Keratinocyte (primary cell): ENCODE data around the gene CSH1. TPM values are rescaled to one million over a fixed set of nuclear protein-coding genes. Genes with fewer than 3 reads are reported as not detected.
"Not testable (repeated sequence)": the region's sequence is repeated elsewhere in the genome, so short reads cannot be mapped to it uniquely, and the experiment has no call there.

Experiments
- DNase-seq: peaks from one replicate; pipeline ENCODE4 v3.0.0-alpha.2; 2011; ENCODE audit warnings: low read depth, missing footprints, low spot score
- FAIRE-seq: peaks from 2 replicates; lab custom pipeline; 2011; peaks lifted over from hg19 to GRCh38; lab: Jason Lieb, UNC
- H2AFZ ChIP-seq: 2 replicates; pipeline ENCODE4 v1.6.0; 2012; ENCODE audit warnings: low read length, control low read depth, inconsistent platforms; ENCODE audit not compliant: control insufficient read depth
- H3K27ac ChIP-seq: 2 replicates; pipeline ENCODE4 v1.5.1; 2011; ENCODE audit warnings: low read length; ENCODE audit not compliant: control insufficient read depth, insufficient read depth
- H3K27me3 ChIP-seq: 3 replicates; pipeline ENCODE4 v1.6.0; 2011; ENCODE audit warnings: low read length; ENCODE audit not compliant: control insufficient read depth, insufficient read depth; ENCODE audit errors: extremely low read depth
- H3K36me3 ChIP-seq, 2 experiments: 2 replicates in 1 of 2; 3 replicates in 1 of 2; pipeline ENCODE4 v1.5.1; 2011; ENCODE audit warnings: low read length in 2 of 2, mild to moderate bottlenecking in 1 of 2; ENCODE audit not compliant: control insufficient read depth in 2 of 2, insufficient read depth in 2 of 2; ENCODE audit errors: extremely low read depth in 1 of 2
- H3K4me1 ChIP-seq: 3 replicates; pipeline ENCODE4 v1.5.1; 2011; ENCODE audit warnings: low read length; ENCODE audit not compliant: control insufficient read depth, insufficient read depth; ENCODE audit errors: extremely low read depth
- H3K4me2 ChIP-seq: 3 replicates; pipeline ENCODE4 v1.6.0; 2011; ENCODE audit warnings: low read depth, low read length; ENCODE audit not compliant: control insufficient read depth, insufficient read depth; ENCODE audit errors: extremely low read depth
- H3K4me3 ChIP-seq, 3 experiments: fragments of 200-600 bp in 1 of 3; sonication (generic) in 1 of 3; 2 replicates in 2 of 3; 3 replicates in 1 of 3; pipeline ENCODE4 v1.5.1; 2011 to 2016; ENCODE audit warnings: low read length in 3 of 3, mild to moderate bottlenecking in 3 of 3, control low read depth in 2 of 3, inconsistent platforms in 1 of 3, low read depth in 1 of 3, mixed read lengths in 1 of 3, mixed run types in 1 of 3, moderate library complexity in 1 of 3; ENCODE audit not compliant: control insufficient read depth in 2 of 3, insufficient read depth in 2 of 3; ENCODE audit errors: extremely low read depth in 1 of 3
- H3K79me2 ChIP-seq: 2 replicates; pipeline ENCODE4 v1.6.0; 2012; ENCODE audit warnings: low read length; ENCODE audit not compliant: control insufficient read depth, insufficient read depth
- H3K9ac ChIP-seq: 3 replicates; pipeline ENCODE4 v1.6.0; 2011; ENCODE audit warnings: low read length; ENCODE audit not compliant: control insufficient read depth, insufficient read depth; ENCODE audit errors: extremely low read depth
- H3K9me1 ChIP-seq: 3 replicates; pipeline ENCODE4 v1.6.0; 2011; ENCODE audit warnings: low read length; ENCODE audit not compliant: control insufficient read depth, insufficient read depth; ENCODE audit errors: extremely low read depth
- H3K9me3 ChIP-seq: 2 replicates; pipeline ENCODE4 v1.5.1; 2012; ENCODE audit warnings: low read depth, low read length; ENCODE audit not compliant: control insufficient read depth
- H4K20me1 ChIP-seq: 3 replicates; pipeline ENCODE4 v1.6.0; 2011; ENCODE audit warnings: low read length; ENCODE audit not compliant: control insufficient read depth, insufficient read depth; ENCODE audit errors: extremely low read depth
- CTCF ChIP-seq, 3 experiments: IDR thresholded peaks in 1 of 3; conservative IDR thresholded peaks in 1 of 3; optimal IDR thresholded peaks in 1 of 3; 2 replicates in 2 of 3; 3 replicates in 1 of 3; pipeline versions ENCODE3 to v1.5.1; 2011; ENCODE audit warnings: low read length in 3 of 3, mild to moderate bottlenecking in 3 of 3, moderate library complexity in 2 of 3, control low read depth in 1 of 3, inconsistent platforms in 1 of 3; ENCODE audit not compliant: insufficient read depth in 2 of 3; ENCODE audit errors: extremely low read depth in 1 of 3
- EZH2 ChIP-seq: IDR thresholded peaks from one replicate; pipeline ENCODE4 v1.6.1; 2012; ENCODE audit warnings: inconsistent platforms, mild to moderate bottlenecking, low read length, moderate library complexity
- dilution Hi-C: fragments of 300-500 bp; cut with MboI; formaldehyde crosslinking; loops from one replicate; pipeline ENCODE4 v1.7.0; 2020; ENCODE audit warnings: low sequenced_read_pairs; ENCODE audit not compliant: extremely low pct_ligation_motif_present
- polyA plus RNA-seq, 5 experiments: library from polyadenylated mRNA; depleted of rRNA in 3 of 5; stranded (reverse) in 3 of 5; stranded (forward) in 1 of 5; unstranded in 1 of 5; fragments of >200 nt; gene quantifications; 1 replicate in 1 of 5; 2 replicates in 3 of 5; 3 replicates in 1 of 5; pipeline versions ENCODE4 v1.2.1 to v1.2.3, GENCODE V29; 2011 to 2012; ENCODE audit warnings: missing spikeins in 2 of 5, low read depth in 1 of 5, low replicate concordance in 1 of 5

Gene CSH1
- polyA plus RNA-seq, 1 donor (not counting 4 experiments of a cell fraction or from before 2014, with no cell fraction given): not detected

DNA sequence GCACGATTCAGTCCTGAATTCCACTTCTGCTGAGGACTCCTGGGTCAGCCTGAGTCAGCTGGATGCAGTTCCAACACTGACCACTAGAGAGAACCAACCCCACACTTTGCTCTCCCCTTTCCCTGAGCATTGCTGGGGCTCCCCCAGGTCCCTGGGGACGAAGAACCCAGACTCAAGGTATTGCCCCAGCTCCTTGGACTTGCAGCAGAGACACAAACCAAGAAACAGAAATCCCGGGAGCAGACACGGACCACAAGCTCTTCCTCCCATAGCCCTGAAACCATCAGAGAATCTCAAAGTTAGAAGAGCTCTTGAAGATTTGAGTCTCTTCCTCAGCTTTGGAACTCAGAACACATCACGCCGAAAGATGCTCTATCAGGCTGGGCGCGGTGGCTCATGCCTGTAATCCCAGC lies 22.9 kb upstream of the CSH1 start:
- H3K4me3 ChIP-seq: no peak overlapping the region
- H3K27me3 ChIP-seq: no peaks in the 10 kb centered on the region
- DNase-seq: no peak
- no peak overlapping the region for H3K27ac ChIP-seq
- no peak overlapping the region for H3K4me2 ChIP-seq
- dilution Hi-C loops: no loop called here
- no peak overlapping the region for H2AFZ ChIP-seq
- H3K9me3 ChIP-seq: no peaks in the 10 kb centered on the region
- TF ChIP-seq CTCF (optimal IDR thresholded peaks at IDR 0.05 in 1 of 3, IDR thresholded peaks at IDR 0.05 in 1 of 3, conservative IDR thresholded peaks at IDR 0.05 in 1 of 3; ENCODE audit: extremely low read depth in 1 of 3, insufficient read depth in 2 of 3, low read length in 3 of 3): peak; percentile 77 to 92 (median 89)
- TF ChIP-seq EZH2: no peak
- no peaks in the 10 kb centered on the region for H3K4me1 ChIP-seq
- FAIRE-seq: peak; percentile 32
- H3K36me3 ChIP-seq: no peaks in the 10 kb centered on the region
- H3K9me1 ChIP-seq: no peaks in the 10 kb centered on the region
- H4K20me1 ChIP-seq: no peaks in the 10 kb centered on the region
- no peaks in the 10 kb centered on the region for H3K79me2 ChIP-seq
- H3K9ac ChIP-seq: no peak overlapping the region

DNA sequence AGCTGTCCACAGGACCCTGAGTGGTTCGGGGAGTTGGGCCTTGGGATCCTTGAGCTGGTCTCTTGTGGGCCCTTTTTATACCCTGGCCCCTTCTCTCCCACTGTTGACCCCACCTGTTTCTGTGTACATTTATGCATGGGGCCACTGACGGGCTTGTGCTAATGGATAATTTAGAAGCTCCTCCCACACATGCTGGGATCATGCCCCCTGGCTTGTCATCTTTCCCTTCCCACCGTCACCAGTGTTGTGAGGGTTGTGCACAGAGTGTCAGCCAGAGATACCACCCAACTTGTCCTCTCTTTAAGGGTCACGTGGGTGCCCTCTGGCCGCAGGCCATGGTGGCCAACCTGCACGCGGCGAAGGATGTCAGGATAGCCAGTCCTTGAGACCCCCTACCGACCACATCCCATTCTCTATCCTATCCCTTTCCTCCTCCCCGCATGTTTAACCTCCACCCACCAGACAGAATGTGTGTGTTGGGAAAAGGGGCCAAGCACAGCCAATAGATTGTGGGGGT lies 22.5 kb upstream of the CSH1 start, which contains the start of gene GH1:
GH1 (minus strand) TSS at position 51 of the 517 bp plus-strand sequence. CDS start 63 bp downstream, outside the sequence.
- DNase-seq, H3K4me2 ChIP-seq, dilution Hi-C loops, H3K9ac ChIP-seq, H3K9me3 ChIP-seq, H3K9me1 ChIP-seq, H3K79me2 ChIP-seq, H3K36me3 ChIP-seq, H3K27me3 ChIP-seq, H3K27ac ChIP-seq, H4K20me1 ChIP-seq, H2AFZ ChIP-seq, FAIRE-seq, H3K4me3 ChIP-seq, H3K4me1 ChIP-seq: not testable (repeated sequence)

DNA sequence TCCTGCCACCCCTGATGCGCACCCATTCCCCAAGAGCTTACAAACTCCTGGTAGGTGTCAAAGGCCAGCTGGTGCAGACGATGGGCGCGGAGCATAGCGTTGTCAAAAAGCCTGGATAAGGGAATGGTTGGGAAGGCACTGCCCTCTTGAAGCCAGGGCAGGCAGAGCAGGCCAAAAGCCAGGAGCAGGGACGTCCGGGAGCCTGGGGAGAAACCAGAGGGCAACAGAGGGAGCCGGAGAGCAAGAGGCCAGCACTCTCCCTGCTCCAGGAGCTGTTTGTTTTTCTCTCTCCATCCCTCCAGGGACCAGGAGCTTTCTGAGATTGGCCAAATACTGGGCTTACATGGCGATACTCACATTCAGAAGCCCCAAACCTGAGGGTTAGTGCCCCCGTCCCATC lies 21.9 kb upstream of the CSH1 start:
- H3K79me2 ChIP-seq: no peaks in the 10 kb centered on the region
- H3K9ac ChIP-seq: no peak overlapping the region
- no peaks in the 10 kb centered on the region for H3K9me1 ChIP-seq
- TF ChIP-seq EZH2 (no peak), CTCF (optimal IDR thresholded peaks at IDR 0.05 in 1 of 3, IDR thresholded peaks at IDR 0.05 in 1 of 3, conservative IDR thresholded peaks at IDR 0.05 in 1 of 3; ENCODE audit: extremely low read depth in 1 of 3, insufficient read depth in 2 of 3, low read length in 3 of 3) (no peak)
- H2AFZ ChIP-seq: no peak overlapping the region
- no peaks in the 10 kb centered on the region for H3K36me3 ChIP-seq
- no peaks in the 10 kb centered on the region for H4K20me1 ChIP-seq
- H3K4me2 ChIP-seq: no peak overlapping the region
- H3K4me3 ChIP-seq: no peak overlapping the region
- H3K27me3 ChIP-seq: no peaks in the 10 kb centered on the region
- no peaks in the 10 kb centered on the region for H3K9me3 ChIP-seq
- no peak overlapping the region for H3K27ac ChIP-seq
- dilution Hi-C loops: no loop called here
- H3K4me1 ChIP-seq: no peaks in the 10 kb centered on the region
- DNase-seq (no peak), FAIRE-seq (no peak)
